GM23248 (cell line): Measurements from ENCODE around the gene ADAMTS14. TPM values are rescaled to one million over a fixed set of nuclear protein-coding genes. Genes with fewer than 3 reads are reported as not detected.

ENCODE experiments used
- DNase-seq: peaks from one replicate; pipeline ENCODE4 v3.0.0-alpha.2; 2015
- H2AFZ ChIP-seq: fragments of 200-600 bp; sonication (generic); 2 replicates; pipeline ENCODE4 v1.6.1; 2016; ENCODE audit warnings: antibody characterized with exemption
- H3F3A ChIP-seq: fragments of 200-600 bp; sonication (generic); 2 replicates; pipeline ENCODE4 v1.6.1; 2016; ENCODE audit warnings: mild to moderate bottlenecking, antibody characterized with exemption, mixed run types; ENCODE audit not compliant: insufficient read depth
- H3K27ac ChIP-seq: fragments of 200-600 bp; sonication (generic); 2 replicates; pipeline ENCODE4 v1.5.1; 2016; ENCODE audit warnings: mild to moderate bottlenecking
- H3K27me3 ChIP-seq: fragments of 200-600 bp; sonication (generic); replicated peaks from 2 replicates; pipeline ENCODE4 v1.6.1; 2016; ENCODE audit warnings: mild to moderate bottlenecking; ENCODE audit not compliant: insufficient read depth
- H3K36me3 ChIP-seq: fragments of 200-600 bp; sonication (generic); 2 replicates; pipeline ENCODE4 v1.6.1; 2016; ENCODE audit warnings: low read depth, mild to moderate bottlenecking
- H3K4me1 ChIP-seq: fragments of 200-600 bp; sonication (generic); 2 replicates; pipeline ENCODE4 v1.6.1; 2016; ENCODE audit warnings: mild to moderate bottlenecking; ENCODE audit not compliant: insufficient read depth
- H3K4me2 ChIP-seq: fragments of 200-600 bp; sonication (generic); one replicate; pipeline ENCODE4 v1.6.1; 2016; ENCODE audit warnings: mild to moderate bottlenecking; ENCODE audit not compliant: unreplicated experiment
- H3K4me3 ChIP-seq: fragments of 200-600 bp; sonication (generic); 2 replicates; pipeline ENCODE4 v1.5.1; 2016; ENCODE audit warnings: mild to moderate bottlenecking
- H3K79me2 ChIP-seq: fragments of 200-600 bp; sonication (generic); 2 replicates; pipeline ENCODE4 v1.6.1; 2016; ENCODE audit warnings: mild to moderate bottlenecking; ENCODE audit not compliant: insufficient read depth
- H3K9ac ChIP-seq: fragments of 200-600 bp; sonication (generic); 2 replicates; pipeline ENCODE4 v1.6.1; 2016; ENCODE audit warnings: mild to moderate bottlenecking
- H3K9me2 ChIP-seq: fragments of 200-600 bp; sonication (generic); 2 replicates; pipeline ENCODE4 v1.6.1; 2016; ENCODE audit warnings: mixed run types, mild to moderate bottlenecking, moderate library complexity; ENCODE audit not compliant: insufficient read depth
- H3K9me3 ChIP-seq: fragments of 200-600 bp; sonication (generic); one replicate; pipeline ENCODE4 v1.6.1; 2017; ENCODE audit warnings: low read depth
- H4K20me1 ChIP-seq: fragments of 200-600 bp; sonication (generic); 2 replicates; pipeline ENCODE4 v1.6.0; 2016; ENCODE audit not compliant: insufficient read depth
- EZH2 ChIP-seq: fragments of 200-600 bp; sonication (generic); IDR thresholded peaks from 2 replicates; pipeline ENCODE4 v1.6.1; 2018; ENCODE audit warnings: antibody characterized with exemption, mild to moderate bottlenecking; ENCODE audit not compliant: insufficient read depth, poor library complexity, severe bottlenecking
- EZH2phosphoT487 ChIP-seq: fragments of 200-600 bp; sonication (generic); IDR thresholded peaks from 2 replicates; pipeline ENCODE4 v1.6.1; 2018; ENCODE audit warnings: antibody characterized with exemption, moderate library complexity, mild to moderate bottlenecking, low read depth; ENCODE audit not compliant: insufficient read depth
- WGBS, 2 experiments: methylation state at CpG; one replicate each; pipeline ENCODE4 v1.1.6; 2015 to 2017; ENCODE audit warnings: low lambda C conversion rate in 2 of 2, low coverage in 1 of 2; ENCODE audit errors: missing lambda C conversion rate in 2 of 2; 5-methylcytosine and 5-hydroxymethylcytosine counted together
- in situ Hi-C: fragments of 300-500 bp; cut with MboI; formaldehyde crosslinking; loops from 2 replicates; pipeline ENCODE4 v1.15.0; 2020
- polyA plus RNA-seq: library from polyadenylated mRNA; unstranded; fragments of >200 nt; fragmentation: Nextera tagmentation; extraction: Ambion mirVana; gene quantifications from 2 replicates; pipeline ENCODE4 v1.2.1, GENCODE V29; 2016
- total RNA-seq: library from RNA; depleted of rRNA; stranded (reverse); fragments of >200 nt; shearing (Covaris generic); gene quantifications from 2 replicates; pipeline ENCODE4 v1.2.3, GENCODE V29; 2014

The ADAMTS14 gene
- total and polyA plus RNA-seq, 2 experiments from 2014 or later = 0.91 to 0.97 TPM

GRCh38 chr10:70669015-70669414 lies 3.3 kb upstream of the ADAMTS14 start:
- H3K9me3 ChIP-seq = no peaks in the 10 kb centered on the region
- no peak overlapping the region for H3K4me3 ChIP-seq
- H2AFZ ChIP-seq = no peak overlapping the region
- peaks cover 35% of the 10 kb centered on the region for H3F3A ChIP-seq
- H3K79me2 ChIP-seq = no peaks in the 10 kb centered on the region
- H3K9ac ChIP-seq = no peak overlapping the region
- H4K20me1 ChIP-seq = no peaks in the 10 kb centered on the region
- no peak for TF ChIP-seq EZH2phosphoT487
- TF ChIP-seq EZH2 = no peak
- H3K27ac ChIP-seq = no peak overlapping the region
- H3K36me3 ChIP-seq = no peaks in the 10 kb centered on the region
- H3K4me1 ChIP-seq = peaks cover 24% of the 10 kb centered on the region
- DNase-seq = no peak
- H3K27me3 ChIP-seq = no peaks in the 10 kb centered on the region
- no peaks in the 10 kb centered on the region for H3K9me2 ChIP-seq
- H3K4me2 ChIP-seq = no peak overlapping the region
- in situ Hi-C loops = no loop called here

GRCh38 chr10:70669732-70670317 lies 2.5 kb upstream of the ADAMTS14 start:
- Histone ChIP-seq H3K9me2 (no peaks in the 10 kb centered on the region), H3F3A (peaks cover 33% of the 10 kb centered on the region), H3K4me2 (no peak overlapping the region), H3K79me2 (no peaks in the 10 kb centered on the region), H3K36me3 (no peaks in the 10 kb centered on the region), H3K9me3 (no peaks in the 10 kb centered on the region), H3K27me3 (no peaks in the 10 kb centered on the region), H2AFZ (no peak overlapping the region), H3K9ac (no peak overlapping the region), H3K4me1 (peaks cover 20% of the 10 kb centered on the region), H4K20me1 (no peaks in the 10 kb centered on the region), H3K4me3 (no peak overlapping the region), H3K27ac (no peak overlapping the region)
- TF ChIP-seq EZH2phosphoT487 = no peak
- TF ChIP-seq EZH2 = no peak
- 84 to 86% methylated on average over 7 of the region's 7 CpGs for WGBS, 2 experiments
- no peak for DNase-seq
- in situ Hi-C loops = no loop called here

DNA sequence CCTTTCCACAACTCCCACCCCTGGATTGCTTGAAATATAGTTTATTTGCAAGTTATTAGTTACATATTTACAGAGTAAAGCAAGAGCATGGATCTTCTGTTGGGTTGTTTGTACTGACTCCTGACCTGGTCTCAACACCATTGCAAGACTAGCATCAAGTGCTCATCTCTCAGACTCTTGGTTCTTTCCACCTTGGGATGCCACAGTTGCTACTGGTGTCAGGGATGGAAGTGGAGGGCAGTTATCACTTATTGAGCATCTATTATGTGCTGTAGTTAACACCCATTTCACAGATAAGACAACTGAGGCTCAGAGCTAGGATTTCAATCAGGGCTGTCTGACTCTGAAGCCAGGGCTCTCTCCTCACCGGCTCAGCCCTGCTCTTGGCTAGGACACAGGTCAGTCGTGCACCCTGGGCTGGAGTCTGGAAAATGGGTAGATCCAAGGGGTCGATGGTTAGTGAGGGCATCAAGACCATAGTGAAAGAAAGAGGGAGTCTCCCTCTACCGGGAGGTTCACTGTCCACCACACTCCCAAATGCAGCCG lies 614 bp upstream of the ADAMTS14 start:
- H3K9me2 ChIP-seq = no peaks in the 10 kb centered on the region
- no peak for DNase-seq
- H3K79me2 ChIP-seq = no peaks in the 10 kb centered on the region
- peak overlapping the region; percentile 45 for H3K27ac ChIP-seq
- in situ Hi-C loops = no loop called here
- no peaks in the 10 kb centered on the region for H3K9me3 ChIP-seq
- H3K36me3 ChIP-seq = no peaks in the 10 kb centered on the region
- peak overlapping the region; percentile 65 for H3K4me3 ChIP-seq
- WGBS, 2 experiments = 14% methylated on average over 5 of the region's 5 CpGs
- peaks cover 23% of the 10 kb centered on the region for H3F3A ChIP-seq
- peak overlapping the region; percentile 79 for H3K4me2 ChIP-seq
- TF ChIP-seq EZH2phosphoT487 (no peak), EZH2 (no peak)
- H4K20me1 ChIP-seq = no peaks in the 10 kb centered on the region
- H3K9ac ChIP-seq = peak overlapping the region; percentile 88
- H3K27me3 ChIP-seq = no peaks in the 10 kb centered on the region
- peak overlapping the region; percentile 67 for H2AFZ ChIP-seq
- peaks cover 14% of the 10 kb centered on the region for H3K4me1 ChIP-seq

DNA sequence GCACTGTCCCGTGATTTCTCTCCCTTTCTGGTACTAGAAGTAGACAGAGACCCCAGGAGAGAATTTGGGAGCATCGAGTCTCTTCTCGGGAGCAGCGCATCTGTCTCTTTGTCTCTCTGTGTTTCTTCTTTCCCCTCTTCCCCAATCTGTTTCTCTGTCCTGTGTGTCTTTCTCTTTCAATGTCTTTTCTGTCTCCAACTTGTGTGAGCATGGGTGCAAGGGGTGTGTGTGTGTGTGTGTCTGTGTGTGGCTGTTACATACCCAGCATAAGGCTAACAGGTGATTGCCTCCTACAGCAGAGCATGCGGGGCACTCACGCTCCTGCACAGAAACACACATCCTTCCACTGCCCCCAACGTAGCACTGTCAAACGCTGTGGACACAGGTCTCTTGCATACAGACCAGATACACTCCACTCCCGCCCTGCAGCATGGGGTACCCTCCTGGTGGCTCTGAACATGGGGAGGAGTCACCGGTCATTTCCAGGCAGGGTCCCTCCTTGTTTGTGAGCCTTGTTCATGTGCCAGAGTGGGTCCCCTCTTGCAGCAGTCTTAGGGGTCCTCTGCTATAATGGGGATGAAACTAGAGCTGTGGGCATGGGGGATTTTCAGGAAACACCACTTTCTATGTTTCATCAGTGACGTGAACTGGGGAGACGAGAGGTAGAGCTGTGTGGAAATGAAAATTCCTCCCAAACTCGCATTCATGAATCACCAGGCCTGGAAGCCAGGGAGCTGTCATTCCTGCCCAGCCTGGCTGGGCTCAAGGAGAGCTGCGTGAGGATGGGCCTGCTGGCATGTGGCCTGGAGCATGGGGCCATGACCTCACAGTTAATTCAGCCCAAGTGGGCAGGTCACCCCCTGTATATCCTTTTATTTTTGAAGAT lies 980 bp downstream of the ADAMTS14 start:
- Histone ChIP-seq H3K79me2 (no peaks in the 10 kb centered on the region), H3K9ac (peak overlapping the region; percentile 88), H3K9me3 (no peaks in the 10 kb centered on the region), H3K4me3 (peak overlapping the region; percentile 65), H3K36me3 (no peaks in the 10 kb centered on the region), H2AFZ (no peak overlapping the region), H3K27ac (peak overlapping the region; percentile 81), H3K4me1 (peaks cover 14% of the 10 kb centered on the region), H3K27me3 (no peaks in the 10 kb centered on the region), H3F3A (peaks cover 23% of the 10 kb centered on the region), H3K4me2 (peak overlapping the region; percentile 79), H3K9me2 (no peaks in the 10 kb centered on the region), H4K20me1 (no peaks in the 10 kb centered on the region)
- WGBS, 2 experiments = 1% methylated on average over 14 of the region's 14 CpGs
- in situ Hi-C loops = no loop called here
- no peak for TF ChIP-seq EZH2phosphoT487
- TF ChIP-seq EZH2 = no peak
- peak; percentile 95 for DNase-seq
